ENCODE results near the gene OR2F2.

Gene OR2F2

GRCh38 chr7:143979998-143980397 lies 45.0 kb downstream of the OR2F2 start:
- Histone ChIP-seq H3K36me3 (ENCODE audit: insufficient read depth, low read length) (no peaks in the 10 kb centered on the region), H3K4me1 (ENCODE audit: insufficient read depth, low read length) (no peaks in the 10 kb centered on the region), H3K9me3 (ENCODE audit: control insufficient read depth, insufficient read depth, low read length) (no peaks in the 10 kb centered on the region), H3K9ac (ENCODE audit: low read depth, low read length) (no peak overlapping the region)

GRCh38 chr7:143980746-143981510 lies 45.9 kb downstream of the OR2F2 start:
- Histone ChIP-seq H3K36me3 (ENCODE audit: insufficient read depth, low read length) (no peaks in the 10 kb centered on the region), H3K9ac (ENCODE audit: low read depth, low read length) (no peak overlapping the region), H3K9me3 (ENCODE audit: control insufficient read depth, insufficient read depth, low read length) (no peaks in the 10 kb centered on the region), H3K4me1 (ENCODE audit: insufficient read depth, low read length) (no peaks in the 10 kb centered on the region)

- Histone ChIP-seq H3K4me1 (ENCODE audit: insufficient read depth, low read length) (no peaks in the 10 kb centered on the region), H3K9me3 (ENCODE audit: control insufficient read depth, insufficient read depth, low read length) (no peaks in the 10 kb centered on the region; the same call in 1 of the 2 replicates), H3K9ac (ENCODE audit: low read depth, low read length) (no peak overlapping the region), H3K36me3 (ENCODE audit: insufficient read depth, low read length) (no peaks in the 10 kb centered on the region)
Measured at GRCh38 chr7:143983960-143984359, 48.9 kb downstream of the OR2F2 start.
